CD4-positive, alpha-beta T cell (primary cell): ENCODE measurements around the gene MRPS18A. TPM values are rescaled to one million over a fixed set of nuclear protein-coding genes. Genes with fewer than 3 reads are reported as not detected.
"Not testable (repeated sequence)": the region's sequence is repeated elsewhere in the genome, so short reads cannot be mapped to it uniquely, and the experiment has no call there.

Experiments
- ATAC-seq: fragments of 200-7000 bp; cut with Tn5 transposase; one replicate; pipeline ENCODE4 v1.10.0; 2022; ENCODE audit warnings: mild to moderate bottlenecking; ENCODE audit not compliant: poor library complexity
- CTCF ChIA-PET: fragments of 350-600 bp; sonication (Branson Sonifier 250); formaldehyde crosslinking; loops from one replicate; lab custom pipeline; 2021; ENCODE audit warnings: antibody characterized with exemption, inconsistent platforms; lab: Charles Lee
- POLR2A ChIA-PET: fragments of 350-600 bp; sonication (Branson Sonifier 250); formaldehyde crosslinking; loops from one replicate; lab custom pipeline; 2021; ENCODE audit warnings: antibody characterized with exemption, inconsistent platforms; lab: Charles Lee
- DNase-seq, 14 experiments: peaks; one replicate each; pipeline ENCODE4 v3.0.0-alpha.2; 2013 to 2020; ENCODE audit warnings: mixed read lengths in 2 of 14
- H3K27ac ChIP-seq, 2 donors: one replicate each; pipeline versions ENCODE4 v1.5.1 to v1.7.0; 2013; ENCODE audit warnings: low read length in 2 of 2, low read depth in 1 of 2, mild to moderate bottlenecking in 1 of 2
- H3K27me3 ChIP-seq, 2 experiments: 1 replicate in 1 of 2; 2 replicates in 1 of 2; pipeline versions ENCODE4 v1.6.1 to v1.7.0; 2013; ENCODE audit warnings: low read length in 2 of 2, control low read depth in 1 of 2, mild to moderate bottlenecking in 1 of 2, moderate library complexity in 1 of 2; ENCODE audit not compliant: insufficient read depth in 2 of 2, control insufficient read depth in 1 of 2
- H3K36me3 ChIP-seq: one replicate; pipeline ENCODE4 v1.6.1; 2013; ENCODE audit warnings: low read length, control low read depth; ENCODE audit not compliant: insufficient read depth
- H3K4me1 ChIP-seq: one replicate; pipeline ENCODE4 v1.6.1; 2013; ENCODE audit warnings: low read length, control low read depth; ENCODE audit not compliant: insufficient read depth
- H3K4me3 ChIP-seq: one replicate; pipeline ENCODE4 v1.5.1; 2013; ENCODE audit warnings: mild to moderate bottlenecking, low read length, moderate library complexity
- H3K9me3 ChIP-seq, 2 experiments: 1 replicate in 1 of 2; 2 replicates in 1 of 2; pipeline versions ENCODE4 v1.6.1 to v1.7.0; 2013; ENCODE audit warnings: low read length in 2 of 2, mild to moderate bottlenecking in 2 of 2, control low read depth in 1 of 2, moderate library complexity in 1 of 2; ENCODE audit not compliant: control insufficient read depth in 1 of 2, insufficient read depth in 1 of 2
- H3K27ac Mint-ChIP-seq: one replicate; pipeline ENCODE4 v1.8.0; 2020; ENCODE audit warnings: mixed read lengths
- H3K27me3 Mint-ChIP-seq: one replicate; pipeline ENCODE4 v1.8.0; 2021; ENCODE audit warnings: mixed read lengths
- H3K36me3 Mint-ChIP-seq: one replicate; pipeline ENCODE4 v1.8.0; 2021; ENCODE audit warnings: low read depth, mixed read lengths
- H3K4me1 Mint-ChIP-seq: one replicate; pipeline ENCODE4 v1.8.0; 2021; ENCODE audit warnings: low read depth, mixed read lengths
- H3K4me3 Mint-ChIP-seq: one replicate; pipeline ENCODE4 v1.8.0; 2020; ENCODE audit warnings: mild to moderate bottlenecking, mixed read lengths
- H3K9me3 Mint-ChIP-seq: one replicate; pipeline ENCODE4 v1.8.0; 2020; ENCODE audit warnings: mixed read lengths
- CTCF ChIP-seq: fragments of 200-600 bp; IDR thresholded peaks from one replicate; pipeline ENCODE4 v1.8.0; 2022; ENCODE audit warnings: antibody characterized with exemption, mild to moderate bottlenecking
- intact Hi-C, 2 experiments: fragments of 100-400 bp; cut with DNase I in 1 of 2; cut with micrococcal nuclease in 1 of 2; formaldehyde crosslinking; loops; one replicate each; pipeline versions ENCODE4 v1.15.1 to v1.9.0; 2023 to 2025; cut with DNase I, micrococcal nuclease
- total RNA-seq, 174 experiments: library from RNA in 2 of 174; stranded (reverse) in 2 of 174; gene quantifications; one replicate each; pipeline ENCODE4 v1.2.3 and lab custom pipeline; 2021 to 2026

The MRPS18A gene
- total RNA-seq, 2 experiments from 2014 or later: 26.1 to 27.7 TPM

GRCh38 chr6:43658161-43658560 is 29.4 kb downstream of the MRPS18A start:
- ChIA-PET CTCF (no interaction called here), POLR2A (no interaction called here)
- Histone ChIP-seq H3K4me3 (no peak overlapping the region), H3K27me3 (no peaks in the 10 kb centered on the region), H3K27ac (no peak overlapping the region), H3K9me3 (no peaks in the 10 kb centered on the region), H3K36me3 (no peaks in the 10 kb centered on the region), H3K4me1 (no peaks in the 10 kb centered on the region)
- no peak for TF ChIP-seq CTCF
- Mint-ChIP-seq H3K27me3 (no peaks in the 10 kb centered on the region), H3K4me3 (no peak overlapping the region), H3K9me3 (no peaks in the 10 kb centered on the region), H3K27ac (no peak overlapping the region), H3K4me1 (no peaks in the 10 kb centered on the region), H3K36me3 (no peaks in the 10 kb centered on the region)
- intact Hi-C loops: no loop called here
- DNase-seq: no peak
- ATAC-seq: no peak

- Histone ChIP-seq H3K9me3 (no peaks in the 10 kb centered on the region), H3K4me1 (no peaks in the 10 kb centered on the region), H3K27ac (no peak overlapping the region), H3K27me3 (no peaks in the 10 kb centered on the region), H3K36me3 (no peaks in the 10 kb centered on the region), H3K4me3 (no peak overlapping the region)
- no peaks in the 10 kb centered on the region for H3K27me3 Mint-ChIP-seq
- no peak for TF ChIP-seq CTCF
- CTCF ChIA-PET: no interaction called here
- POLR2A ChIA-PET: no interaction called here
- H3K27ac Mint-ChIP-seq: no peak overlapping the region
- no peaks in the 10 kb centered on the region for H3K36me3 Mint-ChIP-seq
- no peaks in the 10 kb centered on the region for H3K4me1 Mint-ChIP-seq
- no peak overlapping the region for H3K4me3 Mint-ChIP-seq
- intact Hi-C loops: no loop called here
- DNase-seq (no peak), ATAC-seq (no peak)
- no peaks in the 10 kb centered on the region for H3K9me3 Mint-ChIP-seq
Observed at GRCh38 chr6:43657221-43657802, 30.3 kb downstream of the MRPS18A start.

- H3K4me1 ChIP-seq, H3K4me3 Mint-ChIP-seq, H3K4me1 Mint-ChIP-seq, H3K36me3 Mint-ChIP-seq, CTCF ChIA-PET, H3K27ac Mint-ChIP-seq, ATAC-seq, POLR2A ChIA-PET, H3K27me3 Mint-ChIP-seq, DNase-seq, H3K27me3 ChIP-seq, intact Hi-C loops, H3K27ac ChIP-seq, H3K9me3 ChIP-seq, H3K9me3 Mint-ChIP-seq, H3K36me3 ChIP-seq, H3K4me3 ChIP-seq: not testable (repeated sequence)
Observed at GRCh38 chr6:43652822-43653221, 34.8 kb downstream of the MRPS18A start.

GRCh38 chr6:43648248-43648647 is 39.3 kb downstream of the MRPS18A start:
- Histone ChIP-seq H3K27me3 (no peaks in the 10 kb centered on the region), H3K27ac (no peak overlapping the region), H3K36me3 (no peaks in the 10 kb centered on the region), H3K4me3 (no peak overlapping the region), H3K9me3 (no peaks in the 10 kb centered on the region), H3K4me1 (peaks cover 11% of the 10 kb centered on the region)
- Mint-ChIP-seq H3K4me1 (peaks cover 18% of the 10 kb centered on the region), H3K9me3 (no peaks in the 10 kb centered on the region), H3K27ac (no peak overlapping the region), H3K27me3 (no peaks in the 10 kb centered on the region), H3K4me3 (no peak overlapping the region), H3K36me3 (no peaks in the 10 kb centered on the region)
- DNase-seq: no peak
- intact Hi-C loops: no loop called here
- no peak for ATAC-seq
- ChIA-PET POLR2A (no interaction called here), CTCF (interaction anchor here (2.1 kb wide), 1 partner anchor 19 kb away, joined by 6 read pairs; no protein-coding TSS in a partner anchor)
- TF ChIP-seq CTCF: no peak
